HG03064 (cell line): ENCODE data around the gene TOR1B.

ENCODE experiments used
- ATAC-seq: cut with Tn5 transposase; IDR thresholded peaks from one replicate; pipeline ENCODE4 v1.9.1; 2021; ENCODE audit warnings: low read depth; ENCODE audit not compliant: unreplicated experiment

Gene TOR1B

DNA sequence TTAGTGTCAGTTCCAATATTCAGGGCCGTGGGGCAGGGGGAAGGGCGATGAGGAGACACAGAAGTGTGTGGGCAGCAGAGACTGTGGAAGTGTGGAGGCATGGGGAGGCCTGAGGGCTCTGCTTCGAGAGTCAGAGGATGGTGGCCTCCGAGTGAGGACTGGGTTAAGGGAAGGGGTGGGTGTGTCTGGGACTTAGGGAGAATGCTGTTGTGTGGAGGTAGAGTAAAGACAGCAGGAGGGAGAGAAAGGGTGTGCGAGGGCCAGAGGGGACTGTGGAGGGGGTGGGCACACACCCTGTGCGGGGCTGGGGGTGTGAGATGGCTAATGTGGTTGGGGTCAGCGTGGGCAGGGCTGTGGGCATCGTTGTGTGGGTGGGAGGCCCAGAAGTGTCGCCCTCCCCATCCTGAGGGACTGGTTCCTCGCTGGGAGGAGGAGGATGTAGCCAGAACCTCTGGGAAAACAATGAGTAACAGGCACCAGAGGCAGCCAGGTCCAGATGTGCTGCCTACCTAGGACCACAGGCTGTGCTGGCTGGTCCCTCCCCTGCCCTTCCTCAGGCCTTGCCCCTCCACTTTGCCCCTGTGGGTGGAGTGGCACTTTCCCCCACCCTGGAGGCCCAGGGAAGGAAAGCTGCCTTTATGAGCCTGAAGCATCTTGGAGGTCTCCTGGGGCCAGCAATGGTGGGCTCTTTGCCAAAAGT lies 36.5 kb downstream of the TOR1B start:
- ATAC-seq, result no peak

DNA sequence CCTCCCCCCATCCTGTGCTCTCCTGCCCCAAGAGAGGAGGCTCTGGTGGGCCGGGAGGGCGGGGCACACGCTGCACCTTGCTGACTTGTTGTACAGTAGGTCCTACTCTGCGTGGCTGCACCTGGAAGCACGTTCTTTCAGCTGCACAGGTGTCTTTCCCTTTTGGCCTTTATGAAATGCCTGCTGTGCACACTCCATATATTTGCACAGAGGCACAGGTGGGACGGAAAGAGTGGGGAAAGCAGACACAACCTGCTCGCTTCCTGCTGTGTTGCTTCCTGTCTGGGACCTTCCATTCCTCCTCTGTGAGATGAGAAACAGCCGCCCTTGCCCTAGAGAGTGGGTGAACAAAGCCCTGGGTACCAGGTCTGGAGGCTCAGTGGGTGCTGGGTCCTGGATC lies 37.0 kb downstream of the TOR1B start:
- ATAC-seq, result no peak

DNA sequence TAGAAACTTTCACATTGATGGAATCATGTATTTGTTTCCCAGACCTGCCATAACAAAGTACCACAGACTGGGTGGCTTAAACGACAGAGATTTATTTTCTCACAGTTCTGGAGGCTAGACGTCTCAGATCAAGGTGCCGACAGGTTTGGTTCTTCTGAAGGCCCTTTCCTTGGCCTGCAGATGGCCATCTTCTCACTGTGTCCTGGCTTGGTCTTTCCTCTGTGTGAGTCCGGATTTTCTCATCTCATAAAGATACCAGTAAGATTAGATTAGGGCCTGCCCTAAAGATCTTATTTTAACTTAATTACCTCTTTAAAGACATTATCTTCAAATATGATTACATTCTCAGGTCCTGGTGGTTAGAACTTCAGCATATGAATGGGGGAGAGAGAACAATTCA lies 38.1 kb downstream of the TOR1B start:
- ATAC-seq, result no peak

- ATAC-seq, result no peak
Observed at GRCh38 chr9:129845373-129845772, 42.4 kb downstream of the TOR1B start.

- ATAC-seq, result no peak
Observed at GRCh38 chr9:129848712-129849441, 45.9 kb downstream of the TOR1B start.

- no peak for ATAC-seq
Observed at GRCh38 chr9:129849901-129850300, 46.9 kb downstream of the TOR1B start.

- ATAC-seq, result no peak
Observed at GRCh38 chr9:129850821-129851550, 48.0 kb downstream of the TOR1B start.

DNA sequence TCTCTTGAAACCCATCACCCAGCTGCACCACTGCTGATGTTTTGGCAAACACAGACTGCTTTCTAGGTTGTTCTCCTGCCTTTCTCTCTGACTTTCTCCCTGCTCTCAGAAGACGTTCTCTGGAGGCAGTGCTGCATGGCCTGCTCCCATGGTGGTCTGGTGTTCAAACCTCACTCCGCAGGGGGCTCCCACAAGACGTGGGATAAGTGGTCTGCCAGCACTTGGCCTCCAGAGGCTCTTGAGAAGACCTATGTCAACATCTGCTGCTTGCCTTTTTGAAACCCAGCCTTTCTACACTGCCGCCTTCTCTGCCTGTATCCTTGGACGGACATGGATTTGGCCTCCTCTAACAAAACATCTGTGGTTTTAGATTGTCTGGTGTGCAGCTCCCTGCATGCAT lies 48.8 kb downstream of the TOR1B start:
- no peak for ATAC-seq

DNA sequence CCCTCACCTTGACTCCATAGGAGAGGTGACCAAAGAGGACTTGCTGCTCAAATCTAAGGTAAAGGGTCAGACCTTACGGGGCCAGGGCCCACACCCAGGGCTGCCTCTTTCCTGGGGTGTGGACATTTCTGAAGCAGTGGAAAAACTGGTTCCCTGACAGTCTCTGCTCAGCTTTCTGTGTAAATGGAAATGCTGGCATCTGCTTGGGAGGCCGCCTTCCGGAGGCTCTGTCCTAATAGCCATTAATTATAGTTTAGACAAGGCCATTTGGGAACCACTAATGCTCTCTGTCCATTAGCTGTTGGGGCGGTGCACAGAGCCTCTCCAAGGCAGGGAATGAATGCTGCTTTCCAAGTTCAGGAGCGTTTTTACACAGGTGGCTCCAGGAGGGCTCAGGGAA lies 49.6 kb downstream of the TOR1B start:
- no peak for ATAC-seq

DNA sequence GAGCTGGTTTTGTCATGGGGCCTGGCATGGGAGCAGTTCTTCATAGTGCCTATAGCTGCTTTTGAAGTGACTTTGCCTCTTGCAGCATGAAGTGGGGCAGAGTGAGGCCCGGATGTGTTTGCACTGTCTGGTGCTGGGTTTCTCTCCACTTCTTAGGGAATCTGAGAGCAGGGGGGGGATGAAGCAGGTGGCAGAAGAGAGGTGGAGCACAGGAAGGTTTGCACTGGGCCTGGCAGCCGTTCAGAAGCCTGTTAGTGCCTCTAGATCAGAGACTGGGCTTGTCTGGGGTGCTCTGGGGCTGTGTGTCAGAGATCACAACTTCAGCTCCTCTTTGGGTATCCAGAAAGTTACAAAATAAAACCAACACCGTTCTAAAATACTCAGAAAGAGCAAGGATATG lies 50.6 kb downstream of the TOR1B start:
- ATAC-seq, result no peak

DNA sequence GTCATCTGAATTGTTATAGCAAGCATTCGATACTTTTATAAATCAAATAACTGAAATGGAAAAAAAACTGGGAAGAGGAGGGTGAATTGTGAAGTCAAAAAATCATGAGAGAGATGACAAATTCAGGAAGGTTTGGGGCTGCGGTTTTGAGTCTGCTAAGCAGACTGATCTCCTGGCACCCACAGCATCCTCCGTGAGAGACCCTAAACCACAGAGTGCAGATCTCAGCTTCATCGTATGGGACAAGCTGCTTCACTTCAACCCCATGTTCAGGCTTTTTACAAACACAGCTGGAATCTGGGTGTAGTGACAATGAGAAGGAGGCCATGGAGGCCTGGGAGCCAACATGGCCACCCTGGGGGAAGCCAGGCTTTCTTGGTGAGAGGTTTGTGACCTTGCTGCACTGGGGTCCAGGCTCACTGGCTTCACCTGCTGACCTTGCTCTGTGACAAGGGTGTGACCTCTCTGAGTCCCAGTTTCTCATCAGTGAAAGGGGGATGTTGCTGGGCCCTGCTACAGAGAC lies 51.7 kb downstream of the TOR1B start:
- ATAC-seq, result no peak

DNA sequence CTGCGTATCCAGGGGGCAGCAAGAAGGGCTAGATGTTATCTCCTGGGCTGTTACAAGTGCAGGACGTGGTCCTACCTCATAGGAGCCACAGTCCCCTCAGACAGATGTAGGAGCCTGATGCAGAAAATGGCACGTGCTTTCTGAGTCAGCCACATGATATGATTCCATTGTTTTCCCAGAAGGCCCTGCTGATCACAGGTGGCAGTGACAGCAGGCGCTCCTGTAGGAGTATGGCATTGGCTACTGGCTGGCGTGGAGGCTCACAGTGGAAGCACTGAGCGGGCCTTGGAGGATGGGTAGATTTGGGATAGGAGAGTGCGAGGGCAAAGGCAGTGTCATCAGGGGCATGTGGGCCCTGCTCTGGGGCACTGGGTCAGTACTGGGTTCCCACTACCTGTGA lies 54.2 kb downstream of the TOR1B start:
- no peak for ATAC-seq

GRCh38 chr9:129858167-129858962 lies 55.4 kb downstream of the TOR1B start:
- no peak for ATAC-seq
